Measurements from ENCODE around the gene PRPF6. TPM values are rescaled to one million over a fixed set of nuclear protein-coding genes. Genes with fewer than 3 reads are reported as not detected.

Gene PRPF6
- total and polyA plus RNA-seq, 2 of the 13 experiments (the other 11 are each of a cell fraction or from before 2014, with no cell fraction given), result 63.7 to 101 TPM

DNA sequence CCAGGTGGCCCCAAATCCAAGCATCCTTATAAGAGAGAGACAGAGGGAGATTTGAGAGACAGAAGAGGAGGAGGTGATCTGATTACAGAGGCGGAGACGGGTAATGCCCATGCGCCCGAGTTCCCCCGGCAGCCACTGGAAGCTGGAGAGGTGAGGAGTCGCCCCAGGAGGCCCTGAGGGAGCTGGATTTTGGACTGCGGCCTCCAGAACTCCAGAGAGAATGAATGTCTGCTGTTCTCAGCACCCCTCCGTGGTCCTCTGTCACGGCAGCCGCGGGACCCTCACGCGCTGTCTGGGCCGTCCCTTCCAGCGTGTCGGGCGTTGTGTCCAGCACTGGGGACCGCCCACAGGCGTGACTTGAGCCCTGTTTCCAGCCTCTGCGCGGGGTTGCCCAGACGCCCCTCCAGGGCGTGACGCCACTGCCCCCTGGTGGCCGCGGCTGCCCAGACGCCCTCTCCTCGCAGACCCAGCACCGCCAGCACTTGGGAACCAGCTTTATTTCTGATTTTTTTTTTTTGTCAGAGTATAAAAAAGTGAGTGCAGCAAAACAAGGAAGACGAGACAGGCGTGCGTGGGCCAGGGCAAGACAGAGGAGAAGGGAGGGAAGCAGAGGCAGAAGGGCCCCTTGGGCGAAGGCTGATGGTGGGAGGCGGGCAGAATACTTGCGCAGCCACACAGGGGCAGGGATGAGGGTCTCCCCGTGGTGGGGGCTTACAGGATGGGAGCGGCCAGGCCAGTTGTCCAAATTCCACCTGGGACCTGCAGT lies 7.1 kb upstream of the PRPF6 start (continued):
- TF ChIP-seq ZNF407 (CRISPR knock-in tag; IDR thresholded peaks at IDR 0.05; ENCODE audit: not compliant biosample characterization) (no peak), MEF2D (CRISPR knock-in tag; IDR thresholded peaks at IDR 0.05) (peak; percentile 78), ZNF784 (CRISPR knock-in tag; IDR thresholded peaks at IDR 0.05; ENCODE audit: borderline replicate concordance) (no peak; the same call in 1 of the 2 replicates), ZNF232 (CRISPR knock-in tag; IDR thresholded peaks at IDR 0.05; ENCODE audit: borderline replicate concordance) (peak; percentile 84; the same call in 1 of the 2 replicates), HNF4A (CRISPR knock-in tag; IDR thresholded peaks at IDR 0.05) (peak; percentile 58), ZKSCAN1 (IDR thresholded peaks at IDR 0.05; ENCODE audit: low read length) (no peak), ZBTB7B (CRISPR knock-in tag; IDR thresholded peaks at IDR 0.05) (peak; percentile 94), ZNF644 (CRISPR knock-in tag; IDR thresholded peaks at IDR 0.05; ENCODE audit: low read depth) (0 out of 2 replicates have a peak, but pooled peaks have one; percentile 18), NKX3-1 (CRISPR knock-in tag; IDR thresholded peaks at IDR 0.05) (peak; percentile 81), ZNF562 (CRISPR knock-in tag; IDR thresholded peaks at IDR 0.05; ENCODE audit: borderline replicate concordance) (no peak), U2AF2 (IDR thresholded peaks at IDR 0.05; ENCODE audit: low read depth, low read length) (0 out of 2 replicates have a peak, but pooled peaks have one; percentile 57), ZNF619 (CRISPR knock-in tag; IDR thresholded peaks at IDR 0.05) (peak; percentile 96), TAF1 (CRISPR knock-in tag; IDR thresholded peaks at IDR 0.05) (peak; percentile 55)
- TF ChIP-seq, protein P1, sequence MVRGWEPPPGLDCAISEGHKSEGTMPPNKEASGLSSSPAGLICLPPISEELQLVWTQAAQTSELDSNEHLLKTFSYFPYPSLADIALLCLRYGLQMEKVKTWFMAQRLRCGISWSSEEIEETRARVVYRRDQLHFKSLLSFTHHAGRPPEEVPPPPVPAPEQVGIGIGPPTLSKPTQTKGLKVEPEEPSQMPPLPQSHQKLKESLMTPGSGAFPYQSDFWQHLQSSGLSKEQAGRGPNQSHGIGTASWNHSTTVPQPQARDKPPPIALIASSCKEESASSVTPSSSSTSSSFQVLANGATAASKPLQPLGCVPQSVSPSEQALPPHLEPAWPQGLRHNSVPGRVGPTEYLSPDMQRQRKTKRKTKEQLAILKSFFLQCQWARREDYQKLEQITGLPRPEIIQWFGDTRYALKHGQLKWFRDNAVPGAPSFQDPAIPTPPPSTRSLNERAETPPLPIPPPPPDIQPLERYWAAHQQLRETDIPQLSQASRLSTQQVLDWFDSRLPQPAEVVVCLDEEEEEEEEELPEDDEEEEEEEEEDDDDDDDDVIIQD (CRISPR knock-in tag; IDR thresholded peaks at IDR 0.05; ENCODE audit: low read depth), result no peak
- TF ChIP-seq, protein P2, sequence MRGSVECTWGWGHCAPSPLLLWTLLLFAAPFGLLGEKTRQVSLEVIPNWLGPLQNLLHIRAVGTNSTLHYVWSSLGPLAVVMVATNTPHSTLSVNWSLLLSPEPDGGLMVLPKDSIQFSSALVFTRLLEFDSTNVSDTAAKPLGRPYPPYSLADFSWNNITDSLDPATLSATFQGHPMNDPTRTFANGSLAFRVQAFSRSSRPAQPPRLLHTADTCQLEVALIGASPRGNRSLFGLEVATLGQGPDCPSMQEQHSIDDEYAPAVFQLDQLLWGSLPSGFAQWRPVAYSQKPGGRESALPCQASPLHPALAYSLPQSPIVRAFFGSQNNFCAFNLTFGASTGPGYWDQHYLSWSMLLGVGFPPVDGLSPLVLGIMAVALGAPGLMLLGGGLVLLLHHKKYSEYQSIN (CRISPR knock-in tag; IDR thresholded peaks at IDR 0.05; ENCODE audit: borderline replicate concordance), result no peak
- TF ChIP-seq, protein P3, sequence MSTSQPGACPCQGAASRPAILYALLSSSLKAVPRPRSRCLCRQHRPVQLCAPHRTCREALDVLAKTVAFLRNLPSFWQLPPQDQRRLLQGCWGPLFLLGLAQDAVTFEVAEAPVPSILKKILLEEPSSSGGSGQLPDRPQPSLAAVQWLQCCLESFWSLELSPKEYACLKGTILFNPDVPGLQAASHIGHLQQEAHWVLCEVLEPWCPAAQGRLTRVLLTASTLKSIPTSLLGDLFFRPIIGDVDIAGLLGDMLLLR (CRISPR knock-in tag; IDR thresholded peaks at IDR 0.05), result peak; percentile 83; the same call in 1 of the 2 replicates

All from HepG2 (cell line).